Myometrial cell (primary cell): ENCODE results near the gene KLHL12. TPM values are rescaled to one million over a fixed set of nuclear protein-coding genes. Genes with fewer than 3 reads are reported as not detected.

Experiments used
- total RNA-seq: library from RNA; depleted of rRNA; stranded (reverse); fragments of >200 nt; gene quantifications from 2 replicates; pipeline ENCODE4 v1.2.3, GENCODE V29; 2015

Gene KLHL12
- 20.2 and 24.5 TPM in 2 replicates for total RNA-seq

GRCh38 chr1:202926581-202927491 lies at the start of gene KLHL12:
Gene KLHL12, minus strand, starts transcription at chr1:202927234. Its CDS starts 2,072 bp downstream, at chr1:202925162.

DNA sequence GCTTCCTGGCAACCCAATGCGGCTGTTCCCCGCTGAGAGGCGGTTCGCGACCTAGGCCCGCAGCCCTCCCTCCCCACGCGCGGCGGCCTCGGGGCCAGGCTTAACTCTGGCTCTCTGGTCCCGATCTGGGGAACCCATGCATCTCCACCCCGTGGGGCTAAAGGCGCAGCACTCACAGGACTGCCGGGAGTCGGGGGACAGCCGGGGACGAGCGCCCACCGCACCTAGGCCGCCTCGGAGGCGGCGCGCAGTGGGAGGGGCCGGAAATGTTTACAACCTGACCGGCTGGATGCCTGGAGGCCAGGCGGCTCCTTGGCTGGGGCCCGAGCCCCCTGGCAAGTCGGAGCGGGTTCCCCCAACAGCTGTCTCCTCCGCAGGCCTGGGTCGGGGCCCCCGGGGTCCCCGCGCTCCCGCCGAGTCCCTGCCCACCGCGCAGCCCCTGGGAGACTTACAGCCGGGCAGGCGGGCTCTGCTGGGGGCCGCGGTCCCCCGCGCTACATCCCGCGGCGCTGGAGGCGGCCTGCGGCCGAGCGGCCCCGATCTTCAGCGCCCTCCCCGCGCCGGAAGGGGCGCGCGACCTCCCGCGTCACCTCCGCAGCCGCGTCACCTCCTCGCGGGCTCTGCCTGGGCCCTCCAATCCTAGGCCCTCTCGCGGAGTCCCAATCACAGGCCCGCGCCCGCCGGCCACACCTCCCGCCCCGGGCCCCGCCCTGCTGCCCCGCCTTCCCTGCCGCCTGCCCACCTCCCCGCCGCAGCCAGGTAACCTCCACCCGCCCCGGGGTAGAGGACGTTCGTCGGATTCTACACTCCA lies 30.9 kb upstream of the KLHL12 start, which contains the start of gene ADIPOR1:
Gene ADIPOR1, minus strand, starts transcription at position 580 of the 811 bp plus-strand sequence. CDS start 7,242 bp downstream, outside the sequence.

GRCh38 chr1:202888531-202889360 lies 38.3 kb downstream of the KLHL12 start, which contains the start of gene RABIF:
Gene RABIF, minus strand, starts transcription at chr1:202889149. Its CDS starts 51 bp downstream, at chr1:202889098.

Other genes with a start within 250 kb of the KLHL12 start
- not detected in 2 replicates for gene SYT2, start 216.8 kb downstream of the KLHL12 start, total RNA-seq
- gene KDM5B, start 118.8 kb downstream of the KLHL12 start, total RNA-seq: 30.8 and 32.6 TPM in 2 replicates
- gene PCAT6, start 116.3 kb downstream of the KLHL12 start, total RNA-seq: 0.86 and 1.9 TPM in 2 replicates
- gene RABIF, start 38.1 kb downstream of the KLHL12 start, total RNA-seq: 3.7 and 5.0 TPM in 2 replicates
- gene ADIPOR1, start 31.1 kb upstream of the KLHL12 start, total RNA-seq: 62.8 and 83.6 TPM in 2 replicates
- 33.2 and 35.3 TPM in 2 replicates for gene CYB5R1, start 40.0 kb upstream of the KLHL12 start, total RNA-seq
- 82.2 and 83.5 TPM in 2 replicates for gene TMEM183A, start 80.1 kb upstream of the KLHL12 start, total RNA-seq
- not detected in 2 replicates for gene PPFIA4, start 99.3 kb upstream of the KLHL12 start, total RNA-seq
- gene MYOG, start 158.8 kb upstream of the KLHL12 start, total RNA-seq: not detected in 2 replicates
- gene ADORA1, start 200.5 kb upstream of the KLHL12 start, total RNA-seq: 0.53 TPM in 1 of 2 replicates, not detected in the other
- gene MYBPH, start 248.6 kb upstream of the KLHL12 start, total RNA-seq: 0.18 TPM in 1 of 2 replicates, not detected in the other